ENCODE measurements around the gene SERHL2. TPM values are rescaled to one million over a fixed set of nuclear protein-coding genes. Genes with fewer than 3 reads are reported as not detected.
A peak's percentile ranks its signal among the peaks of the same experiment; 100 is the strongest.
"Not testable (repeated sequence)": the region's sequence is repeated elsewhere in the genome, so short reads cannot be mapped to it uniquely, and the experiment has no call there.

Gene SERHL2
- total RNA-seq, 1 experiment from 2014 or later = 1.1 TPM

GRCh38 chr22:42565956-42566355 lies 12.2 kb downstream of the SERHL2 start (continued):
- TF ChIP-seq RELA (CRISPR knock-in tag; IDR thresholded peaks at IDR 0.05; ENCODE audit: borderline replicate concordance) (no peak), ESRRA (CRISPR knock-in tag; IDR thresholded peaks at IDR 0.05; ENCODE audit: borderline replicate concordance) (no peak), RORB (CRISPR knock-in tag; IDR thresholded peaks at IDR 0.05) (no peak), ZNF121 (CRISPR knock-in tag; IDR thresholded peaks at IDR 0.05) (no peak), HMGA2 (CRISPR knock-in tag; IDR thresholded peaks at IDR 0.05) (no peak), ZNF232 (CRISPR knock-in tag; IDR thresholded peaks at IDR 0.05) (no peak)

GRCh38 chr22:42567950-42568349 lies 14.2 kb downstream of the SERHL2 start:
- H3K27ac Mint-ChIP-seq; H3K4me3 Mint-ChIP-seq; ATAC-seq; H3K36me3 Mint-ChIP-seq; POLR2A ChIA-PET; CTCF ChIA-PET; DNase-seq (ENCODE audit: low spot score); H3K9me3 Mint-ChIP-seq: not testable (repeated sequence)
- Mint-ChIP-seq H3K27me3 (ENCODE audit: low read depth) (peaks cover 18% of the 10 kb centered on the region), H3K4me1 (peaks cover 13% of the 10 kb centered on the region)

- H3K9me3 Mint-ChIP-seq; CTCF ChIA-PET; H3K27me3 Mint-ChIP-seq (ENCODE audit: low read depth); H3K4me3 Mint-ChIP-seq; DNase-seq (ENCODE audit: low spot score): not testable (repeated sequence)
- Mint-ChIP-seq H3K27ac (peak overlapping the region; percentile 65), H3K4me1 (peaks cover 13% of the 10 kb centered on the region), H3K36me3 (peaks cover 15% of the 10 kb centered on the region)
- ATAC-seq = peak; percentile 53
- POLR2A ChIA-PET = interaction anchor here (0.6 kb wide), 1 partner anchor 309 kb away, joined by 3 read pairs; no protein-coding TSS in a partner anchor
Observed at GRCh38 chr22:42570580-42570979, 16.8 kb downstream of the SERHL2 start.

- peak; percentile 11 for ATAC-seq
- POLR2A ChIA-PET = not testable (repeated sequence)
- H3K36me3 Mint-ChIP-seq = peaks cover 15% of the 10 kb centered on the region
Observed at GRCh38 chr22:42571068-42571467, 17.3 kb downstream of the SERHL2 start.

GRCh38 chr22:42574046-42574445 lies 20.3 kb downstream of the SERHL2 start:
- CTCF ChIA-PET; POLR2A ChIA-PET; H3K9me3 Mint-ChIP-seq; DNase-seq (ENCODE audit: low spot score); ATAC-seq; H3K27ac Mint-ChIP-seq; H3K27me3 Mint-ChIP-seq (ENCODE audit: low read depth); H3K4me3 Mint-ChIP-seq: not testable (repeated sequence)
- H3K36me3 Mint-ChIP-seq = peaks cover 28% of the 10 kb centered on the region
- peaks cover 13% of the 10 kb centered on the region for H3K4me1 Mint-ChIP-seq

More at GRCh38 chr22:42571068-42571467, 17.3 kb downstream of the SERHL2 start:
- CTCF ChIA-PET; H3K27me3 Mint-ChIP-seq (ENCODE audit: low read depth); DNase-seq (ENCODE audit: low spot score); H3K4me3 Mint-ChIP-seq; H3K9me3 Mint-ChIP-seq: not testable (repeated sequence)
- Mint-ChIP-seq H3K4me1 (peaks cover 13% of the 10 kb centered on the region), H3K27ac (peak overlapping the region; percentile 88)

- CTCF ChIA-PET; ATAC-seq; H3K27me3 Mint-ChIP-seq (ENCODE audit: low read depth); DNase-seq (ENCODE audit: low spot score); H3K27ac Mint-ChIP-seq; H3K9me3 Mint-ChIP-seq; H3K4me3 Mint-ChIP-seq; POLR2A ChIA-PET: not testable (repeated sequence)
- peaks cover 28% of the 10 kb centered on the region for H3K36me3 Mint-ChIP-seq
- peaks cover 13% of the 10 kb centered on the region for H3K4me1 Mint-ChIP-seq
Observed at GRCh38 chr22:42574468-42574867, 20.7 kb downstream of the SERHL2 start.

GRCh38 chr22:42575996-42576574 lies 22.3 kb downstream of the SERHL2 start:
- H3K27ac Mint-ChIP-seq; POLR2A ChIA-PET; H3K27me3 Mint-ChIP-seq (ENCODE audit: low read depth); CTCF ChIA-PET; H3K4me3 Mint-ChIP-seq; DNase-seq (ENCODE audit: low spot score); ATAC-seq; H3K4me1 Mint-ChIP-seq; H3K9me3 Mint-ChIP-seq: not testable (repeated sequence)
- H3K36me3 Mint-ChIP-seq = peaks cover 32% of the 10 kb centered on the region

- H3K4me1 Mint-ChIP-seq; H3K27me3 Mint-ChIP-seq (ENCODE audit: low read depth); POLR2A ChIA-PET; H3K9me3 Mint-ChIP-seq; H3K27ac Mint-ChIP-seq; ATAC-seq; H3K4me3 Mint-ChIP-seq; DNase-seq (ENCODE audit: low spot score); CTCF ChIA-PET: not testable (repeated sequence)
- peaks cover 28% of the 10 kb centered on the region for H3K36me3 Mint-ChIP-seq
Observed at GRCh38 chr22:42577141-42577540, 23.4 kb downstream of the SERHL2 start.
